ENCODE results near the gene PHKB. TPM values are rescaled to one million over a fixed set of nuclear protein-coding genes. Genes with fewer than 3 reads are reported as not detected.
"Not testable (repeated sequence)": the region's sequence is repeated elsewhere in the genome, so short reads cannot be mapped to it uniquely, and the experiment has no call there.

The PHKB gene
- total and polyA plus RNA-seq, 3 donors from 2014 or later, result 66.7 to 168 (median 136) TPM

DNA sequence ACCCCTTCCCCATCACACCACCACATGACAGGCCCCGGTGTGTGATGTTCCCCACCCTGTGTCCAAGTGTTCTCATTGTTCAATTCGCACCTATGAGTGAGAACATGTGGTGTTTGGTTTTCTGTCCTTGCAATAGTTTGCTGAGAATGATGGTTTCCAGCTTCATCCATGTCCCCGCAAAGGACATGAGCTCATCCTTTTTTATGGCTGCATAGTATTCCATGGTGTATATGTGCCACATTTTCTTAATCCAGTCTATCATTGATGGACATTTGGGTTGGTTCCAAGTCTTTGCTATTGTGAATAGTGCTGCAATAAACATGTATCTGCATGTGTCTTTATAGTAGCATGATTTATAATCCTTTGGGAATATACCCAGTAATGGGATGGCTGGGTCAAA, 80.0 kb downstream of the PHKB start:
- H3K36me3 ChIP-seq (ENCODE audit: low read depth, missing control alignments); intact Hi-C loops (cut with DNase I; ENCODE audit: low total_unique reads); H3K9me3 ChIP-seq: not testable (repeated sequence)

GRCh38 chr16:47544255-47544654, 83.1 kb downstream of the PHKB start:
- H3K27me3 ChIP-seq; H3K4me1 ChIP-seq; H3K4me3 ChIP-seq; H3K36me3 ChIP-seq (ENCODE audit: low read depth, missing control alignments); DNase-seq; H3K9me3 ChIP-seq; intact Hi-C loops (cut with DNase I; ENCODE audit: low total_unique reads); H3K27ac ChIP-seq: not testable (repeated sequence)
- 93 to 96% methylated on average over 6 of the region's 6 CpGs for WGBS, 2 donors

More for the DNA sequence above, 80.0 kb downstream of the PHKB start:
- H3K27me3 ChIP-seq, H3K4me3 ChIP-seq, DNase-seq, H3K27ac ChIP-seq, H3K4me1 ChIP-seq: not testable (repeated sequence)
- 97 to 100% methylated on average over 3 of the region's 3 CpGs for WGBS, 2 donors

GRCh38 chr16:47551185-47551584, 90.1 kb downstream of the PHKB start:
- H3K9me3 ChIP-seq; H3K27me3 ChIP-seq; H3K36me3 ChIP-seq (ENCODE audit: low read depth, missing control alignments); H3K4me3 ChIP-seq; DNase-seq; H3K27ac ChIP-seq; H3K4me1 ChIP-seq; intact Hi-C loops (cut with DNase I; ENCODE audit: low total_unique reads): not testable (repeated sequence)
- WGBS, 2 donors, result 96 to 98% methylated on average over 3 of the region's 3 CpGs

DNA sequence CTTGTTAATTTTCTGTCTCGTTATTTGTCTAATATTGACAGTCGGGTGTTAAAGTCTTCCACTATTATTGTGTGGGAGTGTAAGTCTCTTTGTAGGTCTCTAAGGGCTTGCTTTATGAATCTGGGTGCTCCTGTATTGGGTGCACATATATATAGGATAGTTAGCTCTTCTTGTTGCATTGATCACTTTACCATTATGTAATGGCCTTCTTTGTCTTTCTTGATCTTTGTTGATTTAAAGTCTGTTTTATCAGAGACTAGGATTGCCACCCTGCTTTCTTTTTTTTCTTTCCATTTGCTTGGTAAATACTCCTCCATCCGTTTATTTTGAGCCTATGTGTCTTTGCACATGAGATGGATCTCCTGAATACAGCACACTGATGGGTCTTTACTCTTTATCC, 90.6 kb downstream of the PHKB start:
- H3K36me3 ChIP-seq (ENCODE audit: low read depth, missing control alignments), result not testable (repeated sequence)

GRCh38 chr16:47553853-47554564, 92.9 kb downstream of the PHKB start:
- intact Hi-C loops (cut with DNase I; ENCODE audit: low total_unique reads), result no loop called here
- DNase-seq, result no peak
- Histone ChIP-seq H3K4me3 (no peak overlapping the region), H3K36me3 (ENCODE audit: low read depth, missing control alignments) (no peaks in the 10 kb centered on the region), H3K27ac (no peak overlapping the region), H3K4me1 (no peaks in the 10 kb centered on the region), H3K27me3 (no peaks in the 10 kb centered on the region), H3K9me3 (no peaks in the 10 kb centered on the region)
- no peak for TF ChIP-seq POLR2A (IDR thresholded peaks at IDR 0.05)
- no peak for TF ChIP-seq CTCF (IDR thresholded peaks at IDR 0.05)
- WGBS, 2 donors, result 94 to 97% methylated on average over 6 to 11 of the region's 11 CpGs

More for the DNA sequence above, 90.6 kb downstream of the PHKB start:
- intact Hi-C loops (cut with DNase I; ENCODE audit: low total_unique reads); H3K9me3 ChIP-seq; DNase-seq; H3K27me3 ChIP-seq; H3K4me3 ChIP-seq; H3K4me1 ChIP-seq; H3K27ac ChIP-seq: not testable (repeated sequence)
- WGBS, 2 donors, result 98 to 99% methylated on average over 3 of the region's 3 CpGs

DNA sequence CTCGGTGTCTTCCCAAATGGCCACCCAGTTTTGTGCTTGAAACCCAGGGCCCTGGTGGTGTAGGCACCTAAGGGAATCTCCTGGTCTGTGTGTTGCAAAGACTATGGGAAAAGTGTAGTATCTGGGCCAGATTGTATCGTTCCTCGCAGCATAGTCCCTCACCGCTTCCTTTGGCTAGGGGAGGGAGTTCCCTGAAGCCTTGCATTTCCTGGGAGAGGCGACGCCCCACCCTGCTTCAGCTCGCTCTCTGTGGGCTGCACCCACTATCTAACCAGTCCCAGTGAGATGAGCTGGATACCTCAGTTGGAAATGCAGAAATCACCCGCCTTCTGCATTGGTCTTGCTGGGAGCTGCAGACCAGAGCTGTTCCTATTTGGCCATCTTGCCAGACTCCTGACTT, 93.5 kb downstream of the PHKB start:
- 96 to 100% methylated on average over 8 of the region's 8 CpGs for WGBS, 2 donors
- H3K4me1 ChIP-seq; H3K9me3 ChIP-seq; H3K4me3 ChIP-seq; DNase-seq; intact Hi-C loops (cut with DNase I; ENCODE audit: low total_unique reads); H3K36me3 ChIP-seq (ENCODE audit: low read depth, missing control alignments); H3K27me3 ChIP-seq; H3K27ac ChIP-seq: not testable (repeated sequence)

DNA sequence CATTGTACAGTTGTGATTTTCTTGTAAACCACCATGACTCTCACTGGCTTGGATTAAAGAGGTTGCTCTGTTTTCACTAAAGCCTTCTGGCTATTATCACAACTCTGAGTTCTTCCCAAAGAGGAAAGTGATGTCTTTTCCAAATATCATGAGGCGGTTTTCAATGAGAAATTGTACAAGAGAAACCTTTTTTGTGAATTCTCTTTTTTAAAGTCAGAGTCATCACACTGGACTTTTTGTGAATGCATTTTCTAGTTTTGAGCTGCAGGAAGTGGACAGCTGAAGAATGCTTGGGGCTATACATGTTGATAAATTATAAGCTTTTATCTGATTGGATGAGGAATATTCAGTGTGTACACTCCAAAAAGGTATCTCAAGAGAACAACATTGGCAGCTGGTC, 100.2 kb downstream of the PHKB start:
- H3K36me3 ChIP-seq (ENCODE audit: low read depth, missing control alignments), result no peaks in the 10 kb centered on the region
- DNase-seq, result no peak
- TF ChIP-seq CTCF (IDR thresholded peaks at IDR 0.05), result no peak
- no peak for TF ChIP-seq POLR2A (IDR thresholded peaks at IDR 0.05)
- intact Hi-C loops (cut with DNase I; ENCODE audit: low total_unique reads), result no loop called here
- no peaks in the 10 kb centered on the region for H3K9me3 ChIP-seq
- WGBS, 2 donors, result 85 to 86% methylated on average over 1 of the region's 1 CpG
- H3K4me3 ChIP-seq, result no peak overlapping the region
- H3K27ac ChIP-seq, result no peak overlapping the region
- H3K27me3 ChIP-seq, result no peaks in the 10 kb centered on the region
- H3K4me1 ChIP-seq, result no peaks in the 10 kb centered on the region
